ENCODE measurements around the gene UGT8. TPM values are rescaled to one million over a fixed set of nuclear protein-coding genes. Genes with fewer than 3 reads are reported as not detected.

The UGT8 gene
- total RNA-seq, 1 donor from 2014 or later, result 6.4 TPM

DNA sequence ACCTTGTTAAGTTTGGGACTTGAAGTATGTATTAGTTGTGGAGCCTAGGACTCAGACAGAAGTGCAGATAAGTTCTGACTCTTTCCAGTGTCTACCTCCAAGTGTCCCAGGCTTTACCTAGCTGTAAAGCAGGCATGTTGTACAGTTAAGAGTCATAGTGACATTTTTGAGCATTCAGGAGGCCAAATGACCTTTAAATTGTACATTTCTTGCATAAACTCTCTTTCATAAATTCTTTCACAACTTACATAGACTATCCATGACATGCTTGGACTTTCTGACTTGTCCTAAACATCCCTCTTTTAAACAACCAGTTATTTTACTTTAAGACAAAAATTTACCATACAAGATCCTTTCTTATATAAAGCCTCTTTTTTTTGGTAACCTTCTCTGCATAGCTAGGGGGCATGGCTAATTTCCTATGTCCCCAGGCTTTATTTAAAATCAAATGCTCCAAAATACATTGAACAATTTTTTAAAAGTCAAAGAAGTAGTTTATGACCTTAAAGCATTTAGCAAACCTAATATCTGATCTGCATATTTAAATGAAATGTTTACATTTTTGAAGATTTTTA is 40.1 kb upstream of the UGT8 start:
- Mint-ChIP-seq H3K27me3 (ENCODE audit: low read depth, unreplicated experiment) (no peaks in the 10 kb centered on the region), H3K9me3 (ENCODE audit: unreplicated experiment) (peaks cover 8% of the 10 kb centered on the region), H3K27ac (ENCODE audit: unreplicated experiment) (no peak overlapping the region), H3K4me3 (ENCODE audit: unreplicated experiment) (no peak overlapping the region), H3K36me3 (ENCODE audit: low read depth, unreplicated experiment) (no peaks in the 10 kb centered on the region), H3K4me1 (ENCODE audit: low read depth, unreplicated experiment) (peaks cover 8% of the 10 kb centered on the region)
- Histone ChIP-seq H4K20me1 (ENCODE audit: insufficient read depth, low read length) (no peaks in the 10 kb centered on the region), H3K4me3 (ENCODE audit: insufficient read depth, low read depth, low read length) (no peak overlapping the region), H3K4me2 (ENCODE audit: low read length) (no peak overlapping the region), H3K36me3 (ENCODE audit: insufficient read depth, low read length) (no peaks in the 10 kb centered on the region), H3K27me3 (ENCODE audit: insufficient read depth, low read length) (no peaks in the 10 kb centered on the region), H3K79me2 (ENCODE audit: insufficient read depth, low read length) (no peaks in the 10 kb centered on the region), H2AFZ (ENCODE audit: low read depth, low read length) (no peak overlapping the region), H3K9me3 (ENCODE audit: insufficient read depth, low read depth, low read length) (peaks cover 4% of the 10 kb centered on the region), H3K27ac (ENCODE audit: low read depth, low read length) (no peak overlapping the region), H3K9ac (ENCODE audit: low read length) (no peak overlapping the region), H3K4me1 (ENCODE audit: insufficient read depth, low read length) (no peaks in the 10 kb centered on the region)
- TF ChIP-seq EZH2 (IDR thresholded peaks at IDR 0.05; ENCODE audit: insufficient read depth, low read length), result no peak
- TF ChIP-seq, protein P1, sequence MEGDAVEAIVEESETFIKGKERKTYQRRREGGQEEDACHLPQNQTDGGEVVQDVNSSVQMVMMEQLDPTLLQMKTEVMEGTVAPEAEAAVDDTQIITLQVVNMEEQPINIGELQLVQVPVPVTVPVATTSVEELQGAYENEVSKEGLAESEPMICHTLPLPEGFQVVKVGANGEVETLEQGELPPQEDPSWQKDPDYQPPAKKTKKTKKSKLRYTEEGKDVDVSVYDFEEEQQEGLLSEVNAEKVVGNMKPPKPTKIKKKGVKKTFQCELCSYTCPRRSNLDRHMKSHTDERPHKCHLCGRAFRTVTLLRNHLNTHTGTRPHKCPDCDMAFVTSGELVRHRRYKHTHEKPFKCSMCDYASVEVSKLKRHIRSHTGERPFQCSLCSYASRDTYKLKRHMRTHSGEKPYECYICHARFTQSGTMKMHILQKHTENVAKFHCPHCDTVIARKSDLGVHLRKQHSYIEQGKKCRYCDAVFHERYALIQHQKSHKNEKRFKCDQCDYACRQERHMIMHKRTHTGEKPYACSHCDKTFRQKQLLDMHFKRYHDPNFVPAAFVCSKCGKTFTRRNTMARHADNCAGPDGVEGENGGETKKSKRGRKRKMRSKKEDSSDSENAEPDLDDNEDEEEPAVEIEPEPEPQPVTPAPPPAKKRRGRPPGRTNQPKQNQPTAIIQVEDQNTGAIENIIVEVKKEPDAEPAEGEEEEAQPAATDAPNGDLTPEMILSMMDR (IDR thresholded peaks at IDR 0.05; ENCODE audit: insufficient read depth, low read depth, low read length), result no peak
- FAIRE-seq (no peak), DNase-seq (ENCODE audit: low read depth) (no peak)

DNA sequence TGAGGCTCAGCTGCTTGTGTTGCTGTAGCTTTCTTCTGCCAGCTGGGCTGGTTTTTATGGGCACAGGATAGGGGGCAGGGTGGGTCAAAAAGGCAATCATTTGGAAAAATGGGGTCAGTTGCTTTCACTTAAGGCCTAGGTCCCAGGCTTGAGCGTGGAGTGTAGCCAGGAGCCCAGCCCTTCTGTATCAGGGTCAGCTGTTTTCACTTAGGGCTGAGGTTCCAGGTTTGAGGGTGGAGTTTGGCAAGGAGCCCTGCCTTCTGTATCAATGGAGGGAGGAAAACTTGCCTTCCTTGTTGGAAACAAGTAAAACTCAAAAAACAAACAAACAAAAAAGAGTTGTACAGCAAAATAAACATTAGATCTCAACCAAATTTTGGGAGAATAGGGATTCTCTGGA is 37.0 kb upstream of the UGT8 start:
- Mint-ChIP-seq H3K4me3 (ENCODE audit: unreplicated experiment) (no peak overlapping the region), H3K36me3 (ENCODE audit: low read depth, unreplicated experiment) (no peaks in the 10 kb centered on the region), H3K4me1 (ENCODE audit: low read depth, unreplicated experiment) (peaks cover 15% of the 10 kb centered on the region), H3K9me3 (ENCODE audit: unreplicated experiment) (peaks cover 4% of the 10 kb centered on the region), H3K27me3 (ENCODE audit: low read depth, unreplicated experiment) (no peaks in the 10 kb centered on the region), H3K27ac (ENCODE audit: unreplicated experiment) (no peak overlapping the region)
- no peak for DNase-seq (ENCODE audit: low read depth)
- Histone ChIP-seq H3K4me3 (ENCODE audit: insufficient read depth, low read depth, low read length) (no peak overlapping the region), H3K4me1 (ENCODE audit: insufficient read depth, low read length) (peaks cover 4% of the 10 kb centered on the region), H3K27me3 (ENCODE audit: insufficient read depth, low read length) (no peaks in the 10 kb centered on the region), H4K20me1 (ENCODE audit: insufficient read depth, low read length) (no peaks in the 10 kb centered on the region), H3K9ac (ENCODE audit: low read length) (no peak overlapping the region), H3K79me2 (ENCODE audit: insufficient read depth, low read length) (no peaks in the 10 kb centered on the region), H3K36me3 (ENCODE audit: insufficient read depth, low read length) (no peaks in the 10 kb centered on the region), H3K4me2 (ENCODE audit: low read length) (no peak overlapping the region), H3K9me3 (ENCODE audit: insufficient read depth, low read depth, low read length) (peaks cover 4% of the 10 kb centered on the region), H3K27ac (ENCODE audit: low read depth, low read length) (no peak overlapping the region), H2AFZ (ENCODE audit: low read depth, low read length) (no peak overlapping the region)
- TF ChIP-seq EZH2 (IDR thresholded peaks at IDR 0.05; ENCODE audit: insufficient read depth, low read length), result no peak
- TF ChIP-seq, protein P1 (IDR thresholded peaks at IDR 0.05; ENCODE audit: insufficient read depth, low read depth, low read length), result no peak
- no peak for FAIRE-seq

DNA sequence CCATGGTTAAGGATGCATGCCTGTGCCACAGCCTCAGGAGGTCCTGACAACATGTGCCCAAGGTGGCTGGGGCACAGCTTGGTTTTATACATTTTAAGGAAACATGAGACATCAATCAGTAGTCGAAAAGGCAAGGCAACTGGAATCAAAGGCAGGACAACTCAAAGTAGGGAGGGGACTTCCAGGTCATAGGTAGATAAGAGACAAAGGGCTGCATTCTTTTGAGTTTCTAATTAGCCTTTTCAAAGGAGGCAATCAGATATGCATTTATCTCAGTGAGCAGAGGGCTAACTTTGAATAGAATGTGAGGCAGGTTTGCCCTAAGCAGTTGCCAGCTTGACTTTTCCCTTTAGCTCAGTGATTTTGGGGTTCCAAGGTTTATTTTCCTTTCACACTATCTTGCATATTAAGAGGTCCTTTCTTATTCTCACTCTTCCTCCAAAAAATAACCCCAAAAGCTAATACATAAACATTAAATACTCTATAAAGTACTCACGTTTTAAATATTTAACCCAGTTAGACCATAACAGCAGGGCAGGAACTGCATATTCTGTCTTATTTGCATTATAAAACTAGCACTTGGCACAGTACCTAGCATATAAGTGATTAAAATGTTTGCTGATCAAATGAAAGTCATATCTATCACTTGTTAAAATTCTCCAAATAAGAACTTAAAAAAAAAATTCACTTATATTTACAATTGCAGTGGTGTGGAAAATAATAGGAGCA is 36.3 kb upstream of the UGT8 start:
- Histone ChIP-seq H2AFZ (ENCODE audit: low read depth, low read length) (no peak overlapping the region), H3K4me1 (ENCODE audit: insufficient read depth, low read length) (peaks cover 4% of the 10 kb centered on the region), H3K27me3 (ENCODE audit: insufficient read depth, low read length) (no peaks in the 10 kb centered on the region), H3K9ac (ENCODE audit: low read length) (no peak overlapping the region), H3K9me3 (ENCODE audit: insufficient read depth, low read depth, low read length) (peaks cover 4% of the 10 kb centered on the region), H3K4me2 (ENCODE audit: low read length) (no peak overlapping the region), H3K36me3 (ENCODE audit: insufficient read depth, low read length) (no peaks in the 10 kb centered on the region), H4K20me1 (ENCODE audit: insufficient read depth, low read length) (no peaks in the 10 kb centered on the region), H3K4me3 (ENCODE audit: insufficient read depth, low read depth, low read length) (no peak overlapping the region), H3K27ac (ENCODE audit: low read depth, low read length) (no peak overlapping the region), H3K79me2 (ENCODE audit: insufficient read depth, low read length) (no peaks in the 10 kb centered on the region)
- peaks cover 15% of the 10 kb centered on the region for H3K4me1 Mint-ChIP-seq (ENCODE audit: low read depth, unreplicated experiment)
- FAIRE-seq (no peak), DNase-seq (ENCODE audit: low read depth) (no peak)
- H3K27ac Mint-ChIP-seq (ENCODE audit: unreplicated experiment), result no peak overlapping the region
- no peaks in the 10 kb centered on the region for H3K36me3 Mint-ChIP-seq (ENCODE audit: low read depth, unreplicated experiment)
- no peak overlapping the region for H3K4me3 Mint-ChIP-seq (ENCODE audit: unreplicated experiment)
- TF ChIP-seq EZH2 (IDR thresholded peaks at IDR 0.05; ENCODE audit: insufficient read depth, low read length), result no peak
- TF ChIP-seq, protein P1 (IDR thresholded peaks at IDR 0.05; ENCODE audit: insufficient read depth, low read depth, low read length), result no peak
- H3K9me3 Mint-ChIP-seq (ENCODE audit: unreplicated experiment), result peaks cover 4% of the 10 kb centered on the region
- no peaks in the 10 kb centered on the region for H3K27me3 Mint-ChIP-seq (ENCODE audit: low read depth, unreplicated experiment)

Data from astrocyte (in vitro differentiated cells and primary cell).